Measurements from ENCODE around the gene ALDH16A1. TPM values are rescaled to one million over a fixed set of nuclear protein-coding genes. Genes with fewer than 3 reads are reported as not detected.

Gene ALDH16A1
- total RNA-seq, 2 experiments from 2014 or later = 43.7 to 44.2 TPM

DNA sequence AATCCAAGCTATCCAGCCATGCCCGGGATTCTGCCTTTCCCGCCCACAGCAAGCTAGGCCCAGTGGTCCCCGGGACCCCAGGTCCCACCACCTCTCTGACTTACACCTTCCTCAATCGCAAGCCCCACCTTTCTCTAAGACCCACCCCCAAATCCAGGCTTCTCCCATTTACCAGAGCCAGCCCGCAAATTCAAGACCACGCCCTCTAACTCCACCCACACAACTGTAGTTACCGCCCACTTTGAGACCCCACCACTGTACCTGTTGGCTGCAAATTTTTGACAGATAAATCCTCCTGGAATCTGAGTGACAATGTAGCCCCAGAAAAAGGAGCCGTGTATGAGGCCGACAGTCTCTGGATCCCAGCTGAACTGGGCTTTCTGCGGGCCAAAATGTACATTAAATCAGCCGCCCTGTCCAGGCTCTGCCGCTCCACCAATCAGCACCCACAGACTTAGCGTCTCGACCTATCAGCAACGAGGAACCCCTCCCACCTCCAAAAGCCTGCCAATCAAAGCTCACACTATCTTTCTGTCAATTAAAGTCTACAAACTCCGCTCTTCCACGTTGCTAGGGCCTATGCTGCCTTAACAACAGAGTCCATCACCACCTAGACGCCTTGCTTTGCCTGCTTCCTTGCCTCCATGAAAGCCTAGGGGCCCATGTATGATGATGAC, 18.0 kb upstream of the ALDH16A1 start:
- Mint-ChIP-seq H3K4me3 (no peak overlapping the region), H3K4me1 (ENCODE audit: low read depth) (peaks cover 19% of the 10 kb centered on the region), H3K27ac (no peak overlapping the region), H3K27me3 (peaks cover 84% of the 10 kb centered on the region), H3K9me3 (no peaks in the 10 kb centered on the region), H3K36me3 (no peaks in the 10 kb centered on the region)
- ChIA-PET POLR2A (interaction anchor here (0.5 kb wide), 1 partner anchor 324 kb away, joined by 3 read pairs; no protein-coding TSS in a partner anchor), CTCF (interaction anchor here (1.1 to 1.7 kb wide), 3 partner anchors 16 to 135 kb away, joined by 4 to 7 read pairs (median 5); no protein-coding TSS in a partner anchor)
- intact Hi-C loops (cut with micrococcal nuclease) = no loop called here
- DNase-seq = no peak

DNA sequence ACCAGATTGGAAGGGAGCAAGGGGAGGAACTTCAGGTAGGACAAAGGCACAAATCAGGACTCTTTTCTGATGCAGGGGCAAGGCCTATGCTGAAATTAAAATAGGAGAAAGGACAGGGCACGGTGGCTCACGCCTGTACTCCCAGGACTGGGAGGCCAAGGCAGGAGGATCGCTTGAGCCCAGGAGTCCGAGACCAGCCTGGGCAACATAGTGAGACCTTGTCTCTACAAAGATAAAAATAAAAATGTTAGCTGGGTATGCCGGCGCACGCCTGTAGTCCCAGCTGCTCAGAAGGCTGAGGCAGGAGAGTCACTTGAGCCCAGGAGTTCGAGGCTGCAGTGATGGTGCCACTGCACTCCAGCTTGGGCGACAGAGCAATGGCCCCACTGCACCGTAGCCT, 17.4 kb upstream of the ALDH16A1 start:
- peaks cover 84% of the 10 kb centered on the region for H3K27me3 Mint-ChIP-seq
- POLR2A ChIA-PET = interaction anchor here (0.5 kb wide), 1 partner anchor 325 kb away, joined by 3 read pairs; no protein-coding TSS in a partner anchor
- H3K9me3 Mint-ChIP-seq = no peaks in the 10 kb centered on the region
- H3K4me3 Mint-ChIP-seq = no peak overlapping the region
- H3K36me3 Mint-ChIP-seq = no peaks in the 10 kb centered on the region
- intact Hi-C loops (cut with micrococcal nuclease) = no loop called here
- no peak overlapping the region for H3K27ac Mint-ChIP-seq
- H3K4me1 Mint-ChIP-seq (ENCODE audit: low read depth) = peaks cover 19% of the 10 kb centered on the region
- CTCF ChIA-PET = interaction anchor here (1.3 to 1.7 kb wide), 3 partner anchors 13 to 136 kb away, joined by 4 to 7 read pairs (median 5); partner anchors contain the start of gene PTH2
- no peak for DNase-seq

DNA sequence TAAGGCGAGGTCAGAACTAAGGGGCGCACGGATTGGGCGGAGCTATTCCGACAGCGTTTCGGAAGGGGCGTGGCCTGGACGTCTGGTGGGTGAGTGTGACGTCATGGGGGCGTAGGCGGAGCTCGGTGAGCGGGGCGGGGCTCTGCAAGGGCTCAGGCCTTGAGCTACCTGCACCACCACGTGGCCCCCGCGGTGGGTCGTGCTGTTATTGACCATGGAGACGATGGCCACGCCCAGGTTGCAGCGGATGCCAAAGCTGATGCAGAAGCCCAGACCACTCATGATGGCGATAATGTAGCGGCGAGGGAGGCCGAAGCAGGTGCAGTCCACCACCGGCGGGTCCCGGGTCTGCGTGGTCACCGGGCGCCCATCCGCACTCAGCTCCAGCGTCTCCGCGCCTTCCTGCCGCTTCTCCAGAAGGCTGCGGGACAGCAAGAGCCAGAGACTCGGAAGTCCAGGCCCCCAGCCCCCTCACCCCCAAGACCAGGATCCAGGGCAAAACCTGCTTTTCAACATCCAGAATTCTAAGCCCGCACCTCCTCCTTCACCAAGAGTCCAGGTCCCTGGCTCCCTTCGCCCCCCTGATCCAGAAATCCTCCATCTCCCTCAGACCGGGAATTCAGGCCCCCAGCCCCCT, 16.5 kb upstream of the ALDH16A1 start:
- CTCF ChIA-PET = interaction anchor here (0.6 to 1.7 kb wide), 6 partner anchors 14 to 170 kb away, joined by 3 to 7 read pairs (median 4); partner anchors contain the start of gene PTH2
- Mint-ChIP-seq H3K4me1 (ENCODE audit: low read depth) (peaks cover 23% of the 10 kb centered on the region), H3K27me3 (peaks cover 83% of the 10 kb centered on the region), H3K36me3 (no peaks in the 10 kb centered on the region), H3K4me3 (no peak overlapping the region), H3K27ac (no peak overlapping the region), H3K9me3 (no peaks in the 10 kb centered on the region)
- DNase-seq = peak; percentile 80
- POLR2A ChIA-PET = no interaction called here
- intact Hi-C loops (cut with micrococcal nuclease) = no loop called here

DNA sequence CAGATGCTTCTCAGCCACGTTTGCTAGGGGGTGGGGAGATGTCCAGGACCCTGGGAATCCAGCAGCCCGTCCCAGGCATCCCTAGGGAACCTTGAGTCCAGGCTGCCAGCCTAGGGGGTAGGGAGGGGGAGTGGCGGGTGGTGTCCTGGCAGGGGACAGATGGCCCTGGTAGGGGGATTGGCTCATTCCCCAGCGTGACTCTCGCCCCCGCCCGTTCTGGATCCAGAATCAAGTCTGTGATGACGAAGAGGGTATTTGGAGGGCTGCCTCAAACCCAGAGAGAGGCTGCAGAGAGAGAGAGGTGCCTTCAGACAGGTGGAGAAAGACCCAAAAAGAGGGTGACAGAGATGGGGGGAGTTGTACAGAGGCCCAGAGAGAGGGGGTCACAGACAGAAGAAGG, 15.8 kb upstream of the ALDH16A1 start:
- intact Hi-C loops (cut with micrococcal nuclease) = no loop called here
- Mint-ChIP-seq H3K4me1 (ENCODE audit: low read depth) (peaks cover 27% of the 10 kb centered on the region), H3K36me3 (no peaks in the 10 kb centered on the region), H3K27me3 (peaks cover 86% of the 10 kb centered on the region), H3K4me3 (no peak overlapping the region), H3K27ac (no peak overlapping the region), H3K9me3 (no peaks in the 10 kb centered on the region)
- no peak for DNase-seq
- CTCF ChIA-PET = interaction anchor here (1.2 kb wide), 1 partner anchor 33 kb away, joined by 5 read pairs; no protein-coding TSS in a partner anchor
- POLR2A ChIA-PET = no interaction called here

DNA sequence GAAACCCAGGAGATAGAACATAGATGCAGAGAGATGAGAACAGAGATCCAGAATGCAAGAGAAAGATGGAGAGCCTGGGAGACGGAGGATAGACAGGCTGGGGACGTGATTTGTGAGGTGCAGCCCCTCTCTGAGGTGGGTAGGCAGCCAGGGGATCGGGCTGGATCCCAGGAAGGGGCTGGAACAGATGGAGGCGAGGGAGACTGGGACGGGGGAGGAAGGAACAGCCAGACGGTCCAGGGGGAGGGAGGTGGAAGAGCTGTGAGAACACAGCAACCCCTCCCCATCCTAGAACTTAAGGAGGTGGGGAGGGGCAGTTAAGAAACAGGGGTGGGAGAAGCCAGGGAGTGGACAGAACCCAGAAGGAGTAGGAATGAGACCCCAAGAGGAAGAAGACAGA, 14.8 kb upstream of the ALDH16A1 start:
- CTCF ChIA-PET = no interaction called here
- Mint-ChIP-seq H3K9me3 (no peaks in the 10 kb centered on the region), H3K27me3 (peaks cover 82% of the 10 kb centered on the region), H3K27ac (no peak overlapping the region), H3K4me1 (ENCODE audit: low read depth) (peaks cover 26% of the 10 kb centered on the region), H3K36me3 (no peaks in the 10 kb centered on the region), H3K4me3 (no peak overlapping the region)
- no peak for DNase-seq
- POLR2A ChIA-PET = no interaction called here
- intact Hi-C loops (cut with micrococcal nuclease) = no loop called here

DNA sequence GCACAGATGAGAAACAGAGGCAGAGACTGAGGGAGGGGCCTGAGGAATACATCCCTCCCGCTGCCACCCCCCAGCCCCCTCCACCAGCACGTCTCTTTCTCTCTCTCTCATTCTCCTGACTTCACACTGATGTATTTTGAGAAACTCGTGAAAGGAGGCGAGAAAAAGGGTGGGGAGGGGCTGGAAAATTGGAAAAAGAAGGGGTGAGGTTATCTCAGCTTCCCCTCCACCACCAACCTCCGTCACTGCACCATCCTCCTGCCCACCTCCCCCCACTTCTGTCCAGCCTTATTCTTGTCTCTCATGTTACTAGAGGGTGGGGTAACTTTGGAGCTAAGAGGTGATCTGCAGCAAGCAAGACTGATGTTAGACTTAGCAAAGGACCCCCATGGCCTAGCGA, 13.2 kb upstream of the ALDH16A1 start:
- no peak for DNase-seq
- CTCF ChIA-PET = interaction anchor here (1.1 to 1.4 kb wide), 3 partner anchors 18 to 48 kb away, joined by 3 read pairs; no protein-coding TSS in a partner anchor
- Mint-ChIP-seq H3K27ac (no peak overlapping the region), H3K36me3 (no peaks in the 10 kb centered on the region), H3K9me3 (no peaks in the 10 kb centered on the region), H3K27me3 (peaks cover 72% of the 10 kb centered on the region), H3K4me1 (ENCODE audit: low read depth) (peaks cover 29% of the 10 kb centered on the region), H3K4me3 (no peak overlapping the region)
- POLR2A ChIA-PET = interaction anchor here (0.6 to 1.0 kb wide), 2 partner anchors 17 to 48 kb away, joined by 3 to 4 read pairs; no protein-coding TSS in a partner anchor
- intact Hi-C loops (cut with micrococcal nuclease) = no loop called here

DNA sequence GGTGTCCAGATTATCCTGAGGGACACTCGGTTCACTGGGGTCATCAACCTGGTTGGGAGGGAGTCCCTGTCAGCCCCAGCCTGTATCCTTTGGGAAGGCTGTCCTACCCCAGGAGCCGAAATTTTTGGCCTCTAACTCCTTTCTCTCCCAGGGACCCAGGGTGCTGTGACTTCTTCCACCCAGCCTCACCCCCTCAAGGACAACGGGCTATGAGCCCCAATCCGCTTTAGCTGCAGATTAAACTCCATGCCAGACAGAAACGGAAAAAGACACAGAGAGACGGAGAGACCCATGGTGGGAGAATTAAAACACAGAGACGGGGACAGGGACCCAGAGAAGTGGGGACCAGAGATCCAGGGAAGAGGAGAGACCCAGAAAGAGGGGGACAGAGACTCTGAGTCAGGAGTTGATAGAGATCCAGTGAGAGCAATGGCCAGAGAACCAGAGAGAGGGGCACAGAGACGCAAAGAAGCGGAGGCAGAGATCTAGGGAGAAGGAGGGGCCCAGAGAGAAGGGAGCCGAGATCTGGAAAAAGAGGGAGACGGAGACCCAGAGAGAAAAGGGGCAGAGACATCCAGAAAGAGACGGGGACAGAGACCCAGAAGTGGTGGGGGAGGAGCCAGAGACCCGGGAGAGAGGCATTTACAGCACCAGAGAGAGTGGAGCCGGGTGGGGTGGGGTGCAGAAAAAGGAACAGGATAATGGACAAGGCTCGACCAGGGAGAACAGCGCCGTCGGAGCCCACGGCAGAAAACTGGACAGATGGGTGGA, 12.4 kb upstream of the ALDH16A1 start:
- no peak overlapping the region for H3K27ac Mint-ChIP-seq
- intact Hi-C loops (cut with micrococcal nuclease) = no loop called here
- H3K9me3 Mint-ChIP-seq = no peaks in the 10 kb centered on the region
- H3K4me3 Mint-ChIP-seq = no peak overlapping the region
- no peaks in the 10 kb centered on the region for H3K36me3 Mint-ChIP-seq
- no peak for DNase-seq
- POLR2A ChIA-PET = interaction anchor here (1.0 kb wide), 1 partner anchor 48 kb away, joined by 3 read pairs; no protein-coding TSS in a partner anchor
- peaks cover 64% of the 10 kb centered on the region for H3K27me3 Mint-ChIP-seq
- peaks cover 34% of the 10 kb centered on the region for H3K4me1 Mint-ChIP-seq (ENCODE audit: low read depth)
- CTCF ChIA-PET = interaction anchor here (1.1 to 1.8 kb wide), 4 partner anchors 11 to 49 kb away, joined by 3 to 4 read pairs (median 3); no protein-coding TSS in a partner anchor

DNA sequence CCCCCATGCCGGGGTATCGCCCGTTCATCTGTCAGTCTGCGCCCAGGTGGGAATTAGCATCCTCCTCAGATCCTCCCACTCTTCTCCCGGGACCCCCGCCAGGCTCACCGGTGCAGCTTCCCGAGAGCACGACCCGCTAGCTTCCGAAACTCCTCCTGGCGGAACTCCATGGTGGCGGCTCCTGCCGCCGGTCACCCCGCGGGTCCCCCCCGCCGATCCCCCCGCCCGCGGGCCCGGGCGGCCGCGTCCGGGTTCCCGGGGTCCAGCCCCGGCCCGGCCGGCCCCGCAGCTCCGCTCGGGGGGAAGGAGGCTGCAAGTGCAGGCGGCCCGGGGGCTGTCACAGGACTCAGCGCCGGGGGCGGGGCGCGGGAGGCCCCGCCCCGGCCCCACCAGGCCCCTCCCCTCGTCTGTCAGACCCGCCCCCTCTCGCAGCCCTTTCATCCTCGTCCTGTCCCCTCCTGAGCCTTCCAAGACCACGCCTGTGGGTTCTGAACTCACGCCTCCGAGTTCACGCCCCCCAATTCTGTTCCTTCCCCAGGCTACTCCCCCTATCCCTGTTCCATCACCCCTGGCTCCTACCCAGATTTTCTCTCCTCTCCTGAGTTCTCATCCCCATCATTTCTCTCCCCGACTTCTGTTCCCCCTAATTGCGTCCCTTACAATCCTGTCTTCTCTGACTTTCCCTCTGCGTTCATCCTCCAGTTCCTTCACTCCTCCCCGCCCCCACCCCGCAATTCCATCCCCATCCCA, 11.6 kb upstream of the ALDH16A1 start, which contains the start of gene SLC17A7:
SLC17A7 (minus strand) TSS at position 318 of the 750 bp plus-strand sequence; CDS start at position 170, 148 bp downstream.
- POLR2A ChIA-PET = no interaction called here

DNA sequence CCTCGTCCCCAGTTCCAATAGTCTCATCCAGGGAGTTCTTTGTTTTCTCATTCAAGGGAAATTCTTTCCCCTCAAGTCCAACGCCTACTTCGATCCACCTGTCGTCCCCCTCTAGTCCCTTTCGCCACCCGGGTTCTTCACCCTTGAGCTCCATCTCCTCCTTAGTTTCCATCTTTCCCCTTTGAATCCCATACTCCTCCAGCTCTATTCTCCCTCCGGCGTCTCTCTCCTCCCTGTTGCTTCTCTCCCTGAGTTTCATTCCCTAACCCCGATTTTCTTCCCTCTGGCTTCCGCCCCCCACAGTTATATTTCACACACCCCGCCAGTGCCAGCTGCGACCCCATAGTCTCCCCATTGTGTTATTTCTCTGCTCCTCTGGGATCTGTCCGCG, 11.1 kb upstream of the ALDH16A1 start:
- peaks cover 28% of the 10 kb centered on the region for H3K4me1 Mint-ChIP-seq (ENCODE audit: low read depth)
- DNase-seq = no peak
- POLR2A ChIA-PET = no interaction called here
- intact Hi-C loops (cut with micrococcal nuclease) = loop anchor here (2.0 kb wide), 2 partner anchors 29 to 175 kb away; no protein-coding TSS in a partner anchor
- H3K36me3 Mint-ChIP-seq = peaks cover 8% of the 10 kb centered on the region
- CTCF ChIA-PET = interaction anchor here (0.8 to 4.0 kb wide), 5 partner anchors 12 to 174 kb away, joined by 3 to 48 read pairs (median 4); no protein-coding TSS in a partner anchor
- H3K4me3 Mint-ChIP-seq = peak overlapping the region; percentile 74
- peaks cover 51% of the 10 kb centered on the region for H3K27me3 Mint-ChIP-seq
- peak overlapping the region; percentile 21 for H3K27ac Mint-ChIP-seq
- H3K9me3 Mint-ChIP-seq = no peaks in the 10 kb centered on the region

More for the DNA sequence above, 11.6 kb upstream of the ALDH16A1 start, which contains the start of gene SLC17A7:
- intact Hi-C loops (cut with micrococcal nuclease) = no loop called here
- peaks cover 29% of the 10 kb centered on the region for H3K4me1 Mint-ChIP-seq (ENCODE audit: low read depth)
- peak within 1 kb of the TSS; percentile 21 for H3K27ac Mint-ChIP-seq
- H3K36me3 Mint-ChIP-seq = peaks cover 3% of the 10 kb centered on the region
- H3K9me3 Mint-ChIP-seq = no peaks in the 10 kb centered on the region
- peak within 1 kb of the TSS; percentile 74 for H3K4me3 Mint-ChIP-seq
- CTCF ChIA-PET = interaction anchor here (0.8 to 4.0 kb wide), 4 partner anchors 11 to 174 kb away, joined by 3 to 48 read pairs (median 4); no protein-coding TSS in a partner anchor
- peak; percentile 67 for DNase-seq
- H3K27me3 Mint-ChIP-seq = peaks cover 56% of the 10 kb centered on the region

DNA sequence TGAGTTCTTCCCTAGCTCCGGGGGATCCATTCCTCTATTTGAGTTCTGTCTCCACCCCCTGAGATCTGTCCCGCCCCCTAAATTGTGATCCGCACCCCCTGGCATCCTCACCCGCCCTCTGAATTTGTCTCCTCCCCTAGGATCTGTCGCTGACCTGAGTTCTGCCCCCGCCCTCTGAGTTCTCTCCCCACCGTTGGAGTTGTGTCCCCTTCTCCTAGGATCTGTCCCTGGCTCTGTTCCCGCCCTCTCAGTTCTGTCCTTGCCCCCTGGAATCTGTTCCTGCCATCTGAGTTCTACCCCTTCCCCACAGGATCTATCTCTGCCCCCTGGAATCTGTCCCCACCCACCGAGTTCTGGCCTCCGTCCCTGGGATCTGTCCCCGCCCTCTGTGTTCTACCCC, 10.7 kb upstream of the ALDH16A1 start:
- POLR2A ChIA-PET = no interaction called here
- peaks cover 48% of the 10 kb centered on the region for H3K27me3 Mint-ChIP-seq
- H3K36me3 Mint-ChIP-seq = peaks cover 9% of the 10 kb centered on the region

More for the DNA sequence above, 10.7 kb upstream of the ALDH16A1 start:
- H3K27ac Mint-ChIP-seq = no peak overlapping the region
- peak; percentile 42 for DNase-seq
- CTCF ChIA-PET = interaction anchor here (0.5 to 4.0 kb wide), 11 partner anchors 10 to 175 kb away, joined by 3 to 48 read pairs (median 4); partner anchors contain the start of gene PIH1D1
- H3K9me3 Mint-ChIP-seq = no peaks in the 10 kb centered on the region
- peaks cover 28% of the 10 kb centered on the region for H3K4me1 Mint-ChIP-seq (ENCODE audit: low read depth)
- H3K4me3 Mint-ChIP-seq = peak overlapping the region; percentile 74
- intact Hi-C loops (cut with micrococcal nuclease) = loop anchor here (2.0 kb wide), 2 partner anchors 28 to 176 kb away; no protein-coding TSS in a partner anchor

Data from activated CD4-positive, alpha-beta memory T cell treated with anti-CD3 and anti-CD28 coated beads for 36 hours (primary cell).